GM19043 (cell line): ENCODE data around the gene KPNA5.

Experiments used
- ATAC-seq: cut with Tn5 transposase; IDR thresholded peaks from one replicate; pipeline ENCODE4 v1.9.1; 2021; ENCODE audit warnings: low read depth; ENCODE audit not compliant: unreplicated experiment

The KPNA5 gene

DNA sequence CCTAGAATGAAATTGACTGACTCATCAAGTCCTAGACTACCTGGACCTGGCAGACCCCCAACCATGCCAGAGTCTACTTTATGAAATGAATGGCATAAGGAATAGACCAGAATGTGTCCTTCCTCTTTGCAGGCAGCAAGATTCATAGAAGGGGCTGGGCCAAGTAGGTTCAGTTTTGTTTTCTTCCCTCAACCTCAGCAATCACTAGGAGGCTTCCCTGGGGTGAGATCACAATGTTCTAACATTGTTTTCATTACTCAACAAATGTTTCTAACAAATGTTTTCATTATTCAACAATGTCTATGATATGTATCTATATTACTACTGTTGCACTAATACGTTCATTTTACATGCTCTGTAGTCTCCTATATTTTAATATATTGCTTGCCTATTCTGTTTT is 92.9 kb downstream of the KPNA5 start:
- no peak for ATAC-seq

DNA sequence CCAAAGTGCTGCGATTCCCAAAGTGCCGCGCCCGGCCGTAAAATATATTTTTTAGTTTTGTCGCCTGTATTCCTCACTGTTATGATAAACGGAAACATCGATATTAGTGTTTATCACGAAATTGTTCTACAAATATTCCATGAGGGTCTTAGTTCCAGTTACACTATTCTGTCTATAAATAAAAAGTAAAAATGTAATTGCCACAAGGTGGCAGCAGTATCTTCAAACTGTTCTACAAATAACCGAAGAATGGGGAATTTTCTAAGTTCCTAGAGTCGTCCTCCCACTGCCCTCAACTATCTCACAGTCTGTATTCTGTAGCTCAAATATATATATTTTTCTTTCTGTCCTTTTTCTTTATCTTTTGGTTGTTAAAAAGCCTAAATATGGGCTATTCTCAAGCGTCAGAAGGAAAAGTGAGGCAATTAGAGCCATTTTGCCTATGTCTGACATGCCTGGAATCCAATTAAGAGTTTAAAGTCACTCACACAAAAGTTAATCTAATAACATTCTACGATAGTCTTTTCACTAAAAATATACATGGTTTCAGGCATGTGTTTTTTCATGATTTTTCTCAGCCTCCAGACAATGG is 98.7 kb downstream of the KPNA5 start:
- ATAC-seq = no peak

DNA sequence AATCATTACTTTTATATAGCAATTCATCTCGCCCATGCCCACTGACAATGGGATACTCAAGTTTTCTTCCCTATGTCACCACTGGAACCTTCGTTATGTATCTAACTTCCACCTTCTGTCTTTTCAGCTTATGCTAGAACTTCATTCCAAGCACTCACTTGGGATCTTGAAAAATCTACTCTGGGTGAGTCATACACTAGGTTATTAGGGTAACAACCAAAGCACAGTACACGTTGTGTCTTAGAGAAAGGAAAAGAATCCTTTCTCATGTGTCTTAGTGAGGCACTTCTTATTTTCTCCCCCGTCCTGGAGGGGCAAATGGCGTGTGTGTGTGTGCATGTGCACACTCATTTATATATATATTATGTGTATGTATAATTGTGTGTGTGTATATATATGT is 102.8 kb downstream of the KPNA5 start:
- no peak for ATAC-seq
